GM19351 (cell line): ENCODE results near the gene PKHD1.
A peak's percentile ranks its signal among the peaks of the same experiment; 100 is the strongest.

Experiments used
- ATAC-seq: cut with Tn5 transposase; IDR thresholded peaks from one replicate; pipeline ENCODE4 v1.9.1; 2021; ENCODE audit warnings: mild to moderate bottlenecking, moderate library complexity; ENCODE audit not compliant: unreplicated experiment

PKHD1 gene

DNA sequence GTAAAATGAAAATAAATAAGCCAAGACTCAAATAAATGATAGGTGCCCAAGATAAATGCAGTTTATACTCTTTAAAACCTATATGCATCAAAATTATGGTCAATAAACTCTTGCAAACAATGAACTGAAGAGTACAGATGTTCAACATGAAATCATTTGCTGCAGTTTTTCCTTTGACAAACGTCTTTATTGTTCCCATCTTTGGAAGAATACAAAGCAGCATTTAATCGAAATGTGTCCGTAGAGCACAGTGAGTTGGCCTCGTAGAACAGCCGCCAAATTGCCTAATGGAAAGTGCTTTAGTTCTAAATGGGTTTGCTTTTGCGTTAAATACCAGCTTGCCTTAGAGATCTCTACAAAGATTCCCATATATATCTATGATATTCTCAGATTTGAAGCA is 447.4 kb downstream of the PKHD1 start:
- no peak for ATAC-seq

- no peak for ATAC-seq
Observed at GRCh38 chr6:51633424-51633823, 454.0 kb downstream of the PKHD1 start.

- no peak for ATAC-seq
Observed at GRCh38 chr6:51630011-51630410, 457.4 kb downstream of the PKHD1 start.

- no peak for ATAC-seq
Observed at GRCh38 chr6:51626391-51626790, 461.0 kb downstream of the PKHD1 start.

DNA sequence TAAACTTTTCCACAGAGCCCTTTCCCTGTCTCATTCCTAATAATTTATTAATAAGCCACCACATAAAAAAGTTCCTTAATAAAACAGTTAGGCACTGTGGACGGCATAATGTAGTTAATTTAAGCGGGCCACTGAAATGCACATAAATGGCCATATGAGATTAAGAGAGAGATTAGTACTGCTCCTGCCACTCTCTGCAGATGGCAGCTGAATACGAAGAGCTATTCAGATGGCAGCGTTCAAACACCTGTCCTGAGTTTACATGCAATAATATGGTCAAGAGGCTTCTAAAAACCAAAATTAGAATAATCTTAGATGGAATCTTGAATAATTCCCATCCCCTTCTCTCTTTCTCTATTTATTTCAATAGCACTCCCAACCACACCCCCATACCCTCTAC is 461.8 kb downstream of the PKHD1 start:
- ATAC-seq = no peak

DNA sequence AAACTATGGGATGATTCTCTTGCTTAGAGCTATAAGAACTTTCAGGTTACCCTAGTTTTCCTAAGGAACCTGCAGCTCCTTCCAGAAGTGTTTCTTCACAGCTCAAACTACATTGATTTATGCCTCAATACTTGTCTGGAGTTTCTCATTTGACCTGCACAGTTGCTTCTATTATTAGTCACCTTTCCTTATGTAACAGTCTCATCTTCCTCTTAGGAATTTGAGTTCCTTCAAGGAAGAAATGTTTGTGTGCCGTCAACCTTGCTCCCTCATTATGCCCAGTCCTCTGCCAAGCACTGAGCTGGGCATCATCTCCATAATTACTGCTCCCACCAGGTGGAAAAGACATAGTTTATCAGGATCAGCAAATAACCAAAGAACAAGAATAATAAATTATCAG is 466.4 kb downstream of the PKHD1 start:
- ATAC-seq = no peak

- ATAC-seq = no peak
Observed at GRCh38 chr6:51619042-51619799, 468.2 kb downstream of the PKHD1 start.

DNA sequence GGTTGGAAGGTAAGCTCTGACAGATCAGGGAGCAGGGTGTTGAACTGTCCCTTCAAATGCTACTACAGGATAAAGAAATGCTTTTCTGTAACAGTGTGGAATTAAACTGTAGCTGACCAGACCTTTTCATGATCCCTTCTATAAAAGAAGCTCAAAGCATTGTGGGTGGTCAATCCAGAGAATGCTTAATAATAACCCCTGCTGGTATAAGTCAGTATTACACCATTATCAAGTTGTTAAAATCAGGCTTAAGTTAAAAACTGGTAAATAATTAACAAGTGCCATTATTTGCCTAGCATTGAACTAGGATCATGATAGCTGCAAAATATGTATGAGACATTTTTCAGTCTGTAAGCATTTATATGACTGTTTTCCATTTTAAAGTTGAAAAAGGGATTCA is 468.9 kb downstream of the PKHD1 start:
- ATAC-seq = peak; percentile 64

GRCh38 chr6:51617751-51618150 is 469.7 kb downstream of the PKHD1 start:
- no peak for ATAC-seq

GRCh38 chr6:51616243-51616642 is 471.2 kb downstream of the PKHD1 start:
- ATAC-seq = no peak

DNA sequence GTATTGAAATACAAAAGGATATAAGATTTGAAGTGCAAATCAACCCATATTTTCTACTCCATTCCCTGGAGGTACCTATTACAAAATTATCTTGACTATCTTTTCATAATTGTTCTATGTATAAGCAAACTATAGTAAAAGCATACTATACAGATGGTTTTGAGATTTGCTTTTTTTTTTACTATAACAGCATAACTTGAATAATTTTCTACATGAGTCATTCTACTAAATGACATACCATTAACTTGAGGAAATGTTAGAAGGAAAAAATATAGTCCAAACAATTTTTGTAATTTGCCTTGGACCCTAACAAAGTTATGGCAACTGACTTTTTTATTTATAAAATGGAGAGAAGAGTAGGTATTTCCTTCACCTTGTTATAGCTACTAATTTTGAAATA is 472.7 kb downstream of the PKHD1 start:
- no peak for ATAC-seq

DNA sequence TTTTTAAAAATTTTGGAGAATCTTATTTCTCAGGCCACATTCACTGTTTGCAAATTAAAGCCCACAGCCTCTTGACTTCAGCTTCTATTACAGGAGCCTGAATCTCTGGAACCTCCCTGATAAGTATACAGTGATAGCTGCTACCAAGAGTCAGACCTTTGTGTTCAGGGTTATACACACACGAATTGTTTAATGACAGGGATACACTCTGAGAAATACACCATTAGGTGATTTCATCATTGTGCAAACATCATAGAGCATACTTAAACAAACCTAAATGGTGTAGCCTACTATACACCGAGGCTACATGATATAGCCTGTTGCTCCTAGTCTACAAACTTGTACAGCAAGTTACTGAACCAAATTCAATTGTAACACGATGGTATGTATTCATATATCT is 473.9 kb downstream of the PKHD1 start:
- no peak for ATAC-seq

DNA sequence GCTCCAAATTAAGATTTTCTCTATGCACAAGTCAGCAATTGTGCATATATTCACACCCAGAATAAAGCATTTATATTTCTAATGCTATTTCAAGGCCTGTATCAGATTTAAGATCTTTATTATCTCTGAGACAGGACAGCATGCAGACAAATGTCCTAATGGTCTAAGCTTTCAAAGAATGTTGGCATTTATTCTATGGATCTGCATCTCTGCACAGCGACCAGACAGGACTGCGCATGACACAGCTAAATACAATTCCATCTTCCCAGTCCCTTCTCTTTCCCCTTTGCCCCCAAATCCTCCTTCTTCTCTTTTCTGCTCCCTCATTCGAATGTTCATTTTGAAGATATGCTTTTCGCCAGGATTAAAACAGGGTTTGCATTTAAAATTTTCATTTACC is 478.5 kb downstream of the PKHD1 start:
- ATAC-seq = no peak

GRCh38 chr6:51608383-51608782 is 479.0 kb downstream of the PKHD1 start:
- ATAC-seq = no peak

GRCh38 chr6:51600514-51600913 is 486.9 kb downstream of the PKHD1 start:
- no peak for ATAC-seq

DNA sequence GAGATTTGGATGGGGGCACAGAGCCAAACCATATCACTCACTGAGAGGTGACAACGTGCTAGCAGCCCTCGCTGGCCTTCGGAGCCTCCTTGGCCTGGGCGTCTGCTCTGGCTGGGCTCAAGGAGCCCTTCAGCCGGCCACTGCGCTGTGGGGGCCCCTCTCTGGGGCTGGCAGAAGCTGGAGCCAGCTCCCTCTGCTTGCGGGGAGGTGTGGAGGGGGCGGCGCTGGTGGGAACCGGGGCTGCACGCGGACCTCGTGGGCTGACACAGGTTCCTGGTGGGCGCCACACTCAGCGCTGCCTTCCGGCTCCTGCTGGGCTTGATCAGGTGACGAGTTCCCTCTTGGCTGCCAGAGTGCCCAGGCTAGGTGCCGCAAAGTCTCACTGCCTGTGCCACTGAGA is 489.2 kb downstream of the PKHD1 start:
- no peak for ATAC-seq

- no peak for ATAC-seq
Observed at GRCh38 chr6:51594981-51595380, 492.4 kb downstream of the PKHD1 start.

DNA sequence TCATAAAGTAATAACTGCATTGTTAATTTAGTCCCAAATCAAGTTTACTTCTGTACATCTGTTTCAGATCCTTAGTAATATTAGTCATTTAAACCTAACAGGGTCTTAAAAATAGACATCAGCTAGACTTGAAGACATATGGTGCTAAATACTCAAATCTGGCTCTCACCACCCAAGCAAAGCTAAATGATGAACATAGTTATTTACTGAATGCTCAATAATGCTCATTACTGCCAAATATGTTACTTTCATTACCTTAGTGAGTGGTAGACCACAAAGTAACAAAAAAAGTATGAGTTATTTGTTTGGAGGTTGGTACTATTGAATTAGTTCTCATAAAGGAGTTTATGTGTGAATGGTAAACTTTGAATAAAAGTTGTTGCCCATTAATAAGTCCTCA is 502.1 kb downstream of the PKHD1 start:
- ATAC-seq = no peak

- ATAC-seq = no peak
Observed at GRCh38 chr6:51584163-51584562, 503.2 kb downstream of the PKHD1 start.

GRCh38 chr6:51578994-51579393 is 508.4 kb downstream of the PKHD1 start:
- ATAC-seq = no peak

GRCh38 chr6:51578362-51578761 is 509.1 kb downstream of the PKHD1 start:
- no peak for ATAC-seq

GRCh38 chr6:51574040-51574439 is 513.4 kb downstream of the PKHD1 start:
- ATAC-seq = no peak

DNA sequence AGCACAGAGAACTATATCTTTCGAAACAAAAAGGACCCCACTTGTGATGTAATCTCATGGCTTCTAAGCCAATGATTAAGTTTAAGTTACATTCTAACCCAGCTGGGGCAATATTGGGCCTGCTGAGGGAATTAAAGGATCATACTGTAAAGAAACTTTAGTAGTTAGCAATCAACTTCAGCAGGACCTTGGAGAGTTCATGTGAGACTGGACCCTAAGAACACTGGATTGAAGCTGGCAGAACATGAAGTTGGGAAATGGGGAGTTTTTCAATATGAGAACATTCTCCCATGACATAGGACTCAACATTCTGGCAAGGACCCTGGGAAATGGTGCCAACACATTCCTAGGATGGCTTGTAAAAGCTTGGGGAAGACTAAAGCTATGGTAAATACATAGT is 516.2 kb downstream of the PKHD1 start:
- no peak for ATAC-seq
